Endodermal cell (in vitro differentiated cells): ENCODE measurements around the gene TCF25. TPM values are rescaled to one million over a fixed set of nuclear protein-coding genes. Genes with fewer than 3 reads are reported as not detected.

Experiments used
- DNase-seq: peaks from one replicate; pipeline ENCODE4 v3.0.0-alpha.2; 2017
- H3K27ac ChIP-seq: 2 replicates; pipeline ENCODE4 v1.5.1; 2013; ENCODE audit warnings: mild to moderate bottlenecking, low read depth, low read length, moderate library complexity
- H3K27me3 ChIP-seq: 2 replicates; pipeline ENCODE4 v1.6.1; 2013; ENCODE audit warnings: mild to moderate bottlenecking, low read length, moderate library complexity; ENCODE audit not compliant: insufficient read depth, control insufficient read depth, poor library complexity, severe bottlenecking
- H3K36me3 ChIP-seq: 2 replicates; pipeline ENCODE4 v1.7.0; 2013; ENCODE audit warnings: mild to moderate bottlenecking, low read length, moderate library complexity; ENCODE audit not compliant: control insufficient read depth, insufficient read depth
- H3K4me1 ChIP-seq: one replicate; pipeline ENCODE4 v1.7.0; 2013; ENCODE audit warnings: low read length; ENCODE audit not compliant: control insufficient read depth, insufficient read depth
- H3K4me3 ChIP-seq: 2 replicates; pipeline ENCODE4 v1.5.1; 2013; ENCODE audit warnings: mild to moderate bottlenecking, low read length, moderate library complexity
- H3K9ac ChIP-seq: 2 replicates; pipeline ENCODE4 v1.6.1; 2013; ENCODE audit warnings: mild to moderate bottlenecking, low read length, moderate library complexity; ENCODE audit not compliant: poor library complexity, severe bottlenecking; ENCODE audit errors: extremely low read depth
- H3K9me3 ChIP-seq: 2 replicates; pipeline ENCODE4 v1.6.1; 2013; ENCODE audit warnings: mild to moderate bottlenecking, low read length, moderate library complexity; ENCODE audit not compliant: control insufficient read depth
- H3K27ac Mint-ChIP-seq: 2 replicates; pipeline ENCODE4 v1.8.0; 2020; ENCODE audit warnings: mixed read lengths
- H3K27me3 Mint-ChIP-seq: 2 replicates; pipeline ENCODE4 v1.8.0; 2021; ENCODE audit warnings: mild to moderate bottlenecking, mixed read lengths; ENCODE audit not compliant: insufficient read depth
- H3K36me3 Mint-ChIP-seq: 2 replicates; pipeline ENCODE4 v1.8.0; 2020; ENCODE audit warnings: low read depth, mixed read lengths
- H3K4me1 Mint-ChIP-seq: 2 replicates; pipeline ENCODE4 v1.8.0; 2020; ENCODE audit warnings: mixed read lengths
- H3K4me3 Mint-ChIP-seq: 2 replicates; pipeline ENCODE4 v1.8.0; 2020; ENCODE audit warnings: mild to moderate bottlenecking, moderate library complexity, mixed read lengths
- H3K9me3 Mint-ChIP-seq: 2 replicates; pipeline ENCODE4 v1.8.0; 2020; ENCODE audit warnings: mild to moderate bottlenecking, mixed read lengths
- CTCF ChIP-seq: fragments of 200-600 bp; sonication (generic); conservative IDR thresholded peaks from 2 replicates; pipeline ENCODE4 v1.5.0; 2021; ENCODE audit warnings: antibody characterized with exemption, mild to moderate bottlenecking
- WGBS, 2 experiments: methylation state at CpG; one replicate each; pipeline versions ENCODE4 v1.1.5 to v1.1.7; 2013; ENCODE audit warnings: missing lambda C conversion rate in 2 of 2, mixed read lengths in 1 of 2; ENCODE audit not compliant: insufficient coverage in 1 of 2, insufficient read length in 1 of 2; 5-methylcytosine and 5-hydroxymethylcytosine counted together
- total RNA-seq, 2 donors: library from RNA; stranded (reverse); fragmentation: NEBNext Ultra II Directional in 1 of 2; extraction: Animal tissue kit (Norgen Biotek cat#: 25700) in 1 of 2; gene quantifications; 2 replicates in 1 of 2; 3 replicates in 1 of 2; pipeline ENCODE4 v1.2.1, GENCODE V29; 2021

Gene TCF25
- total RNA-seq, 2 donors from 2014 or later: 172 to 176 TPM

- no peaks in the 10 kb centered on the region for H3K9me3 ChIP-seq
- H3K9me3 Mint-ChIP-seq: no peaks in the 10 kb centered on the region
- H3K27me3 ChIP-seq: no peaks in the 10 kb centered on the region
- H3K27me3 Mint-ChIP-seq: no peaks in the 10 kb centered on the region
- WGBS, 2 experiments: 91 to 92% methylated on average over 4 to 13 of the region's 13 CpGs
- no peak overlapping the region for H3K27ac ChIP-seq
- H3K9ac ChIP-seq: no peak overlapping the region
- no peaks in the 10 kb centered on the region for H3K4me1 ChIP-seq
- no peak for TF ChIP-seq CTCF
- H3K36me3 ChIP-seq: peaks cover 35% of the 10 kb centered on the region
- peaks cover 47% of the 10 kb centered on the region for H3K36me3 Mint-ChIP-seq
- no peak overlapping the region for H3K27ac Mint-ChIP-seq
- DNase-seq: no peak
- H3K4me3 ChIP-seq: no peak overlapping the region
- H3K4me3 Mint-ChIP-seq: no peak overlapping the region
- no peaks in the 10 kb centered on the region for H3K4me1 Mint-ChIP-seq
Observed at GRCh38 chr16:89960966-89961365, 87.6 kb downstream of the TCF25 start.

Other genes with a start within 250 kb of the TCF25 start
- gene CHMP1A, start 215.9 kb upstream of the TCF25 start, total RNA-seq: 100 to 1,000 TPM; 104 to 106 TPM
- 10 to 100 TPM; 21.8 to 28.7 TPM for gene SPATA33, start 215.8 kb upstream of the TCF25 start, total RNA-seq
- 100 to 1,000 TPM; 108 to 123 TPM for gene CDK10, start 186.9 kb upstream of the TCF25 start, total RNA-seq
- 10 to 100 TPM; 22.9 to 28.8 TPM for gene SPATA2L, start 171.9 kb upstream of the TCF25 start, total RNA-seq
- gene VPS9D1, start 152.7 kb upstream of the TCF25 start, total RNA-seq: 10 to 100 TPM in 1 of 2 donors, 1 to 10 TPM in 1; 7.4 to 10.0 TPM
- gene ZNF276, start 152.1 kb upstream of the TCF25 start, total RNA-seq: 10 to 100 TPM; 28.2 to 32.6 TPM
- gene FANCA, start 56.9 kb upstream of the TCF25 start, total RNA-seq: 100 to 1,000 TPM; 131 to 165 TPM
- gene SPIRE2, start 45.1 kb upstream of the TCF25 start, total RNA-seq: 10 to 100 TPM; 12.8 to 12.9 TPM
- gene MC1R, start 45.3 kb downstream of the TCF25 start, total RNA-seq: 1 to 10 TPM; 3.4 to 4.8 TPM
- gene TUBB3, start 49.8 kb downstream of the TCF25 start, total RNA-seq: 100 to 1,000 TPM; 109 to 140 TPM
- gene DEF8, start 75.2 kb downstream of the TCF25 start, total RNA-seq: 10 to 100 TPM; 74.9 to 81.2 TPM
- gene DBNDD1, start 145.9 kb downstream of the TCF25 start, total RNA-seq: 10 to 100 TPM; 31.5 to 32.5 TPM
- gene PRDM7, start 203.7 kb downstream of the TCF25 start, total RNA-seq: not detected